T47D (cell line): ENCODE results near the gene RPL10.

Experiments used
- DNase-seq, 2 experiments: peaks; one replicate each; pipeline versions ENCODE4 v3.0.0 to v3.0.0-alpha.2; 2011 to 2012; ENCODE audit warnings: low read depth in 1 of 2, low spot score in 1 of 2
- JUND ChIP-seq: IDR thresholded peaks from 2 replicates; pipeline ENCODE4 v1.6.1; 2012; ENCODE audit warnings: low read depth
- in situ Hi-C: cut with HindIII; loops from 2 replicates; pipeline ENCODE4 v1.10.0; 2016; ENCODE audit warnings: low sequenced_read_pairs, low pct_unique_long_range_greater_than_20kb

Gene RPL10

DNA sequence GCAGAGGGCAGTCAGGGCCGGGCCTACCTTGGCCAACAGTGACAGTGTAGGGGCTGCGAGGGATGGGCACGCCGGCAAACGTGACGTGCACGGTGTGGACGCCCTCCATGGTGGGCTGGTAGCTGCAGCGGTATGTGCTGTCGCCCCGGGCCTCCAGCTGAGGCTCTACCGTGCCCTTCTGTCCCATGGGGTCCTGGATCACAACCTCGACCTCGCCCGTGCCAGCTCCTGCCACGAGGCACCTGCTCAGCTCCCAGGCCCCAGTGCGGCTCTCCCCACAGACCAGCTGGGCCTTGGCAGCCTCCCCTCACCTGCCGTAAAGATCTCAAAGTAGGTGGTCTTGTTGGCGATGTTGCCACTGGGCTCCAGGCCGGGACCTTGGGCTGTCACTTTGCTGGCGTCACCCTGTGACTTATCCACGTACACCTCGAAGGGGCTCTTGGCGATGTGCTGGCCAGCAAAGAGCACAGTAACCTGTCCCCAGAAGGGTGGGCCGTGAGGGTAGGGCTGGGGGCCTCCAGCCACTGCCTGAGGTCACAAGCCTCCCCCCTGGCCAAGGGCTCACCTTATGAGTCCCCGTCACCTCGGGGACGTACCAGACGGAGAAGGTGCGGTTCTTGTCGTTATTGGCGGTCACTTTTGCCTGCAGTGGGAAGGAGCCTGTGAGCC is 32.0 kb upstream of the RPL10 start:
- TF ChIP-seq JUND: no peak
- in situ Hi-C loops: no loop called here
- DNase-seq: no peak

GRCh38 chrX:154366666-154367055 is 31.5 kb upstream of the RPL10 start:
- no peak for TF ChIP-seq JUND
- in situ Hi-C loops: no loop called here
- no peak for DNase-seq

GRCh38 chrX:154367474-154368308 is 30.5 kb upstream of the RPL10 start:
- TF ChIP-seq JUND: no peak
- DNase-seq: no peak
- in situ Hi-C loops: no loop called here

- no peak for TF ChIP-seq JUND
- in situ Hi-C loops: no loop called here
- DNase-seq: peak in 1 of 2 experiments; percentile 61
These were observed 29.3 kb upstream of the RPL10 start for GRCh38 chrX:154368630-154369448.

GRCh38 chrX:154369449-154370299 is 28.5 kb upstream of the RPL10 start:
- in situ Hi-C loops: no loop called here
- DNase-seq: peak in 1 of 2 experiments; percentile 79
- no peak for TF ChIP-seq JUND

DNA sequence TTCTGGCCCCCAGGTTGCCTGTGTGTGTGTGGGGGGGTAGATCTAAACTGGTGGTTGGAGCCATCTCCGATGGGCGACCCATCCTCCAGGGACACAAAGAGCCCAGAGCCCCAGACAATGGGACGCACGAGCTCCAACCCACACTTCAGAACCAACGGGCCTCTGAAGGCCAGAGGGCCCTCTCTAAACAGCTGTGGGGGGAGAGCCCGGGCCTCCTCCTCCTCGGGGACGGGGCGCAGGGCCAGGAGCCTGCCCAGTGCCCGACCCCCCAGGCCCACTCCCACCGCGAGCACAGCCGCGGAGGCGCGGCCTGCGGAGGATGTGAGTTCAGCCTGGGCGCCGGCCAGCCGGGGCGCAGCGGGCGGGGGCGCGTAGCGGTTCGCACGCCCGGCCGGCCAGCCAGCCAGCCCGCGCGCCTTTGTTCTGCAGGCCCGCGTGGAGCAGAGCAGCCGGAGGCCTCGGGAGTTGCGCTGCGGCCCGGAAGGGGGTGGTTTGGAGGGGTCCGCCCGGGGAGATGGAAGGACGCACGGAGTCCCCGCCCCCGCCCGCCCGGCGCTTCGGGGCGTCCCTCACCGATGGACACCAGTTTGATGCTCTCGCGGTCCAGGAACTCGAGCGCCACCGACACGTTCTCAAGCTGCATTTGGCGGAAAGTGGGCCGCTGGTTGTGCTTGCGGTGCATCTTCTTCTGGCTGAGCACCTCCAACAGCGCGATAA is 27.7 kb upstream of the RPL10 start:
- no peak for TF ChIP-seq JUND
- no peak for DNase-seq

GRCh38 chrX:154371017-154371788 is 27.0 kb upstream of the RPL10 start:
- TF ChIP-seq JUND: no peak
- in situ Hi-C loops: no loop called here
- DNase-seq: peak; percentile 54 to 93

More for the DNA sequence above, 27.7 kb upstream of the RPL10 start:
- in situ Hi-C loops: no loop called here

DNA sequence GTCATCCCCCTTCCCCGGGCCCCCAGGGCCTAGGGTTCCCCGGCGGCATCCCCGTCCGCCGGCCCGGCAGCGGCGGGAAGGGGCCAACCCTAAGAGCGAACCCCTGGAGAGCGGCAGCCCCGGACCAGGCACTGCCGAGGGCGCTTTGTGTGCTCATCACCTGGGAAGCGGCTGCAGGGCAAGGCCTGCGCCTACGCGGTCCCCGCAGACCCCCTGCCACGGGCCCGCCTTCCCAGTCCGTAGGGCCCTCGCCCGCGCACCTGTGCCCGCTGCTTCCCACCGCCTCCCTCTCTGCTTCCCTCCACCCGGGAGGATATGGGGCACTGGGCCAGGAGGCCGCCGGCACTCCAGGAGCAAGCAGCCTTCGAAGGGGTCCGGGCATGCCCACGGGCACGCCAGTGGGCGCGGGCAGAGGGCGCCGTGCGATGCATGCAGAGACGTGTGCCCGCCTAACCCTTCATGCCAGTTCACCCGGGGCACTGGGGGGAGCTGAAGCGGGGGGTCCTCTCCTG is 26.3 kb upstream of the RPL10 start:
- no peak for DNase-seq

DNA sequence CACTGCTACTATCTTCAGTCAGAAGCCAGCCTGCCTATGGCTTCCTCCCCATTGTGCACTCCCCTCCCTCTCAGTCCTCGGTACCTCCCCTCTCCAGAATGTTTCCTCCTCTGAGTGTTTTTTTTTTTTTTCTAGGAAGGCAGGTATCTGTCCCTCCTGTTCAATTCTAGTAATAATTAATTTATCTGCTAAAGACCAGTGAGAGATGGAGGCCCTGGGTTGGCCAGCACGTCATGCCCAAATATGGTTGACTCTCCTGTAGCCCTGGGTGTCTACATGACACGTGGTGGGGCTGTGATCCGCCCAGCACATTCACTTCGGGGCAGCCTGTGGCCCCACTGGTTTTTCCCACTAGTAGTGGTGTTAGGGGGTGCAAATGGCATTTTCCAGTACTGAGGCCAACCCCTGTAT is 25.6 kb upstream of the RPL10 start:
- TF ChIP-seq JUND: no peak
- in situ Hi-C loops: no loop called here
- DNase-seq: no peak

More for the DNA sequence above, 26.3 kb upstream of the RPL10 start:
- in situ Hi-C loops: no loop called here
- no peak for TF ChIP-seq JUND
